ENCODE measurements around the gene ATP8A2. TPM values are rescaled to one million over a fixed set of nuclear protein-coding genes. Genes with fewer than 3 reads are reported as not detected.

ATP8A2 gene
- total and polyA plus RNA-seq, 4 donors, result 0.31 to 2.7 (median 1.1) TPM

- Histone ChIP-seq H3K4me1 (ENCODE audit: control insufficient read depth in 5 of 5, insufficient read depth in 5 of 5, low read length in 5 of 5) (no peaks in the 10 kb centered on the region), H3K27me3 (ENCODE audit: control insufficient read depth in 3 of 3, insufficient read depth in 3 of 3, low read length in 2 of 3) (peaks cover 0 to 5% (median 0%) of the 10 kb centered on the region in 3 donors), H3K27ac (ENCODE audit: low read depth in 1 of 2, low read length in 1 of 2) (no peak overlapping the region), H3K9me3 (ENCODE audit: control insufficient read depth in 4 of 4, insufficient read depth in 3 of 4, low read length in 3 of 4) (peaks cover 0 to 5% (median 0%) of the 10 kb centered on the region in 4 donors), H3K4me3 (no peak overlapping the region), H3K36me3 (ENCODE audit: control insufficient read depth in 4 of 4, insufficient read depth in 4 of 4, low read length in 4 of 4) (no peaks in the 10 kb centered on the region), H3K9ac (ENCODE audit: insufficient read depth in 1 of 2, low read length in 2 of 2) (no peak overlapping the region)
- WGBS, 2 donors, result 52 to 65% methylated on average over 4 of the region's 4 CpGs
- no peak for ATAC-seq (ENCODE audit: insufficient read depth, low FRiP score)
- no peak for TF ChIP-seq CTCF (IDR thresholded peaks at IDR 0.05; ENCODE audit: control extremely low read depth, extremely low read depth)
- DNase-seq, result no peak
Measured at GRCh38 chr13:25384758-25385410, 13.1 kb downstream of the ATP8A2 start.

- ATAC-seq (ENCODE audit: insufficient read depth, low FRiP score), result no peak
- H3K27ac ChIP-seq (ENCODE audit: low read depth in 1 of 2, low read length in 1 of 2), result no peak overlapping the region
- no peak for DNase-seq
- H3K36me3 ChIP-seq (ENCODE audit: control insufficient read depth in 4 of 4, insufficient read depth in 4 of 4, low read length in 4 of 4), result no peaks in the 10 kb centered on the region
- peaks cover 0 to 3% (median 0%) of the 10 kb centered on the region in 4 donors for H3K9me3 ChIP-seq (ENCODE audit: control insufficient read depth in 4 of 4, insufficient read depth in 3 of 4, low read length in 3 of 4)
- TF ChIP-seq CTCF (IDR thresholded peaks at IDR 0.05; ENCODE audit: control extremely low read depth, extremely low read depth), result no peak
- no peak overlapping the region for H3K9ac ChIP-seq (ENCODE audit: insufficient read depth in 1 of 2, low read length in 2 of 2)
- no peaks in the 10 kb centered on the region for H3K27me3 ChIP-seq (ENCODE audit: control insufficient read depth in 3 of 3, insufficient read depth in 3 of 3, low read length in 2 of 3)
- WGBS, 2 donors, result 57 to 74% methylated on average over 4 of the region's 4 CpGs
- no peaks in the 10 kb centered on the region for H3K4me1 ChIP-seq (ENCODE audit: control insufficient read depth in 5 of 5, insufficient read depth in 5 of 5, low read length in 5 of 5)
- no peak overlapping the region for H3K4me3 ChIP-seq
Measured at GRCh38 chr13:25391932-25392331, 20.2 kb downstream of the ATP8A2 start.

- H3K36me3 ChIP-seq (ENCODE audit: control insufficient read depth in 4 of 4, insufficient read depth in 4 of 4, low read length in 4 of 4), result no peaks in the 10 kb centered on the region
- no peaks in the 10 kb centered on the region for H3K4me1 ChIP-seq (ENCODE audit: control insufficient read depth in 5 of 5, insufficient read depth in 5 of 5, low read length in 5 of 5)
- peaks cover 0 to 2% (median 0%) of the 10 kb centered on the region in 4 donors for H3K9me3 ChIP-seq (ENCODE audit: control insufficient read depth in 4 of 4, insufficient read depth in 3 of 4, low read length in 3 of 4)
- H3K27me3 ChIP-seq (ENCODE audit: control insufficient read depth in 3 of 3, insufficient read depth in 3 of 3, low read length in 2 of 3), result no peaks in the 10 kb centered on the region
- 52 to 69% methylated on average over 4 of the region's 4 CpGs for WGBS, 2 donors
- DNase-seq (no peak), ATAC-seq (ENCODE audit: insufficient read depth, low FRiP score) (no peak)
- no peak overlapping the region for H3K27ac ChIP-seq (ENCODE audit: low read depth in 1 of 2, low read length in 1 of 2)
- TF ChIP-seq CTCF (IDR thresholded peaks at IDR 0.05; ENCODE audit: control extremely low read depth, extremely low read depth), result no peak
- H3K9ac ChIP-seq (ENCODE audit: insufficient read depth in 1 of 2, low read length in 2 of 2), result no peak overlapping the region
- no peak overlapping the region for H3K4me3 ChIP-seq
Measured at GRCh38 chr13:25394402-25395060, 22.8 kb downstream of the ATP8A2 start.
